HCT116 (cell line): ENCODE results near the gene GGA2. TPM values are rescaled to one million over a fixed set of nuclear protein-coding genes. Genes with fewer than 3 reads are reported as not detected.

Source experiments
- ATAC-seq: fragments of 200-7000 bp; cut with Tn5 transposase; 2 replicates; pipeline ENCODE4 v1.9.1; 2020; ENCODE audit warnings: mild to moderate bottlenecking, moderate library complexity
- BruUV-seq: library from RNA; stranded (reverse); fragments of 400-500 nt; replicated peaks from 2 replicates; lab custom pipeline; 2021; lab: Mats Ljungman, UMichigan
- CTCF ChIA-PET: fragments of 300-600 bp; sonication (Branson Sonifier 250); formaldehyde crosslinking; loops from one replicate; lab custom pipeline; 2021; ENCODE audit warnings: antibody characterized with exemption; lab: Charles Lee
- POLR2A ChIA-PET: fragments of 300-600, 350-600 bp; sonication (Branson Sonifier 250); formaldehyde crosslinking; loops from one replicate; lab custom pipeline; 2021; ENCODE audit warnings: antibody characterized with exemption; lab: Charles Lee
- RAD21 ChIA-PET, 2 experiments: fragments of 300-600 bp; sonication (Branson Sonifier 250); formaldehyde crosslinking; loops; one replicate each; lab custom pipeline; 2023; ENCODE audit warnings: low total read pairs in 2 of 2; ENCODE audit not compliant: uncharacterized antibody in 2 of 2, unreplicated experiment in 2 of 2, low non-redundant PET in 1 of 2; lab: Charles Lee
- DNase-seq: peaks from one replicate; pipeline ENCODE4 v3.0.0-alpha.2; 2010; ENCODE audit warnings: low read depth, low spot score
- H2AFZ ChIP-seq: fragments of 200-600 bp; shearing (Covaris generic), sonication (generic); 2 replicates; pipeline ENCODE4 v1.6.1; 2017; ENCODE audit warnings: low read depth, mixed run types, mixed read lengths, antibody characterized with exemption, low read length; ENCODE audit not compliant: poor library complexity, severe bottlenecking
- H3K27ac ChIP-seq: 2 replicates; pipeline ENCODE4 v1.5.1; 2012; ENCODE audit warnings: low read depth, low read length
- H3K27me3 ChIP-seq: fragments of 200-600 bp; sonication (generic); 2 replicates; pipeline ENCODE4 v1.6.1; 2016; ENCODE audit warnings: mixed run types, low read length, mixed read lengths; ENCODE audit not compliant: insufficient read depth
- H3K36me3 ChIP-seq, 2 experiments: fragments of 200-500 bp in 1 of 2; fragments of 200-600 bp in 1 of 2; sonication (Bioruptor generic) in 1 of 2; sonication (generic) in 1 of 2; 2 replicates each; pipeline versions ENCODE4 v1.5.1 to v1.6.1; 2014 to 2016; ENCODE audit warnings: low read length in 2 of 2, inconsistent platforms in 1 of 2, mixed read lengths in 1 of 2, mixed run types in 1 of 2; ENCODE audit not compliant: insufficient read depth in 2 of 2, control insufficient read depth in 1 of 2
- H3K4me1 ChIP-seq, 2 experiments: fragments of 200-600 bp in 1 of 2; sonication (generic) in 1 of 2; 2 replicates each; pipeline versions ENCODE4 v1.5.1 to v1.6.1; 2012 to 2017; ENCODE audit warnings: low read length in 2 of 2, inconsistent platforms in 1 of 2, mild to moderate bottlenecking in 1 of 2, mixed read lengths in 1 of 2, mixed run types in 1 of 2, moderate library complexity in 1 of 2; ENCODE audit not compliant: insufficient read depth in 2 of 2, control insufficient read depth in 1 of 2
- H3K4me2 ChIP-seq: fragments of 200-600 bp; sonication (generic); 2 replicates; pipeline ENCODE4 v1.6.1; 2017; ENCODE audit warnings: mixed run types, low read length, mixed read lengths
- H3K4me3 ChIP-seq, 2 experiments: fragments of 200-600 bp in 1 of 2; sonication (generic) in 1 of 2; replicated peaks in 1 of 2; 2 replicates each; pipeline ENCODE4 v1.5.1; 2011 to 2016; ENCODE audit warnings: low read length in 2 of 2, control low read depth in 1 of 2, low read depth in 1 of 2, mild to moderate bottlenecking in 1 of 2, mixed read lengths in 1 of 2, mixed run types in 1 of 2
- H3K79me2 ChIP-seq: fragments of 200-600 bp; sonication (generic); 2 replicates; pipeline ENCODE4 v1.6.1; 2017; ENCODE audit warnings: mild to moderate bottlenecking, mixed run types, low read length, moderate library complexity, mixed read lengths; ENCODE audit not compliant: insufficient read depth
- H3K9ac ChIP-seq: fragments of 200-600 bp; sonication (generic); 2 replicates; pipeline ENCODE4 v1.6.1; 2016; ENCODE audit warnings: low read length, mixed read lengths
- H3K9me2 ChIP-seq: fragments of 200-600 bp; sonication (generic), shearing (Covaris generic); 2 replicates; pipeline ENCODE4 v1.6.1; 2017; ENCODE audit warnings: mixed run types, mild to moderate bottlenecking, moderate library complexity; ENCODE audit not compliant: insufficient read depth
- H3K9me3 ChIP-seq, 2 experiments: fragments of 200-500 bp in 1 of 2; fragments of 200-600 bp in 1 of 2; sonication (Bioruptor generic) in 1 of 2; sonication (generic) in 1 of 2; 2 replicates each; pipeline ENCODE4 v1.6.1; 2014 to 2017; ENCODE audit warnings: low read length in 2 of 2, mixed read lengths in 2 of 2, inconsistent platforms in 1 of 2, low read depth in 1 of 2, mild to moderate bottlenecking in 1 of 2, mixed run types in 1 of 2, moderate library complexity in 1 of 2; ENCODE audit not compliant: control insufficient read depth in 1 of 2, insufficient read depth in 1 of 2
- H4K20me1 ChIP-seq: fragments of 200-600 bp; sonication (generic), shearing (Covaris generic); 2 replicates; pipeline ENCODE4 v1.6.1; 2017; ENCODE audit warnings: mixed run types, mild to moderate bottlenecking, moderate library complexity; ENCODE audit not compliant: insufficient read depth
- CBX3 ChIP-seq: IDR thresholded peaks from 2 replicates; pipeline ENCODE4 v1.6.1; 2012; ENCODE audit warnings: low read depth
- CEBPB ChIP-seq: IDR thresholded peaks from 2 replicates; pipeline ENCODE4 v1.6.1; 2012; ENCODE audit warnings: low read depth
- CTCF ChIP-seq, 3 experiments: fragments of 200-600 bp in 1 of 3; sonication (generic) in 1 of 3; IDR thresholded peaks in 2 of 3; conservative IDR thresholded peaks in 1 of 3; 2 replicates each; pipeline ENCODE4 v1.5.1; 2012 to 2017; ENCODE audit warnings: low read depth in 2 of 3, low read length in 2 of 3, antibody characterized with exemption in 1 of 3, borderline replicate concordance in 1 of 3, control low read depth in 1 of 3, mild to moderate bottlenecking in 1 of 3, mixed read lengths in 1 of 3, mixed run types in 1 of 3, moderate library complexity in 1 of 3; ENCODE audit not compliant: insufficient read depth in 1 of 3
- EZH2 ChIP-seq: fragments of 200-600 bp; sonication (generic); IDR thresholded peaks from 2 replicates; pipeline ENCODE4 v1.6.1; 2017; ENCODE audit warnings: antibody characterized with exemption, mixed run types
- MAX ChIP-seq: IDR thresholded peaks from 2 replicates; pipeline ENCODE4 v1.6.1; 2012
- POLR2A ChIP-seq: IDR thresholded peaks from 2 replicates; pipeline ENCODE4 v1.7.0; 2011; ENCODE audit warnings: borderline replicate concordance; ENCODE audit not compliant: insufficient read depth, insufficient read length; ENCODE audit errors: extremely low read depth
- RAD21 ChIP-seq: IDR thresholded peaks from 2 replicates; pipeline ENCODE4 v1.6.1; 2012; ENCODE audit warnings: low read depth, mild to moderate bottlenecking
- REST ChIP-seq: IDR thresholded peaks from 2 replicates; pipeline ENCODE4 v1.6.1; 2012; ENCODE audit warnings: low read depth
- SIN3A ChIP-seq: IDR thresholded peaks from 2 replicates; pipeline ENCODE4 v1.6.1; 2012; ENCODE audit warnings: low read depth
- SP1 ChIP-seq: IDR thresholded peaks from 2 replicates; pipeline ENCODE4 v1.6.1; 2012; ENCODE audit warnings: low read depth
- TCF7L2 ChIP-seq: IDR thresholded peaks from 2 replicates; pipeline ENCODE4 v1.7.0; 2011; ENCODE audit warnings: borderline replicate concordance, inconsistent platforms; ENCODE audit not compliant: insufficient read depth, insufficient read length; ENCODE audit errors: extremely low read depth
- ZFX ChIP-seq: fragments of 450-650 bp; IDR thresholded peaks from 2 replicates; pipeline ENCODE4 v1.6.1; 2017
- ZNF274 ChIP-seq: fragments of 200-500 bp; sonication (Bioruptor generic); IDR thresholded peaks from 2 replicates; pipeline ENCODE4 v1.6.1; 2014; ENCODE audit warnings: mild to moderate bottlenecking, low read depth, low read length, inconsistent platforms
- intact Hi-C: fragments of 100-400 bp; cut with micrococcal nuclease; formaldehyde crosslinking; loops from 2 replicates; pipeline ENCODE4 v1.10.0; 2022
- total RNA-seq: library from RNA; stranded (reverse); gene quantifications from one replicate; pipeline ENCODE4 v1.2.1, GENCODE V29; 2021; ENCODE audit not compliant: unreplicated experiment

Gene GGA2
- total RNA-seq, 1 experiment from 2014 or later, result 68.3 TPM

- ChIA-PET POLR2A (interaction anchor here (0.5 kb wide), 1 partner anchor 16 kb away, joined by 3 read pairs; no protein-coding TSS in a partner anchor), RAD21 (no interaction called here), CTCF (interaction anchor here (2.3 kb wide), 1 partner anchor 19 kb away, joined by 6 read pairs; no protein-coding TSS in a partner anchor)
- no peak overlapping the region for H3K4me3 ChIP-seq
- DNase-seq (no peak), ATAC-seq (no peak)
- no peak overlapping the region for H3K9ac ChIP-seq
- H4K20me1 ChIP-seq, result no peaks in the 10 kb centered on the region
- H3K9me2 ChIP-seq, result no peaks in the 10 kb centered on the region
- H3K4me1 ChIP-seq, result no peaks in the 10 kb centered on the region
- TF ChIP-seq RAD21 (no peak), REST (no peak), ZFX (no peak), EZH2 (no peak), TCF7L2 (no peak), SIN3A (no peak), POLR2A (no peak), MAX (no peak), ZNF274 (no peak), SP1 (no peak), CBX3 (no peak), CTCF (IDR thresholded peaks at IDR 0.05 in 2 of 3, conservative IDR thresholded peaks at IDR 0.05 in 1 of 3; ENCODE audit: borderline replicate concordance in 1 of 3, insufficient read depth in 1 of 3, low read depth in 2 of 3, low read length in 2 of 3) (no peak), CEBPB (no peak)
- no peak overlapping the region for H3K4me2 ChIP-seq
- H3K9me3 ChIP-seq, result no peaks in the 10 kb centered on the region
- H3K36me3 ChIP-seq, result peaks cover 8 to 12% of the 10 kb centered on the region in 2 experiments; a peak in 2 of 4 replicates
- no peaks in the 10 kb centered on the region for H3K79me2 ChIP-seq
- no peak overlapping the region for H2AFZ ChIP-seq
- no peak overlapping the region for H3K27ac ChIP-seq
- H3K27me3 ChIP-seq, result no peaks in the 10 kb centered on the region
- no TSS peak for BruUV-seq
- intact Hi-C loops, result no loop called here
These were observed 93.5 kb downstream of the GGA2 start for GRCh38 chr16:23416816-23417215.
